ENCODE data around the gene EYS.
"Not testable (repeated sequence)": the region's sequence is repeated elsewhere in the genome, so short reads cannot be mapped to it uniquely, and the experiment has no call there.

The EYS gene

DNA sequence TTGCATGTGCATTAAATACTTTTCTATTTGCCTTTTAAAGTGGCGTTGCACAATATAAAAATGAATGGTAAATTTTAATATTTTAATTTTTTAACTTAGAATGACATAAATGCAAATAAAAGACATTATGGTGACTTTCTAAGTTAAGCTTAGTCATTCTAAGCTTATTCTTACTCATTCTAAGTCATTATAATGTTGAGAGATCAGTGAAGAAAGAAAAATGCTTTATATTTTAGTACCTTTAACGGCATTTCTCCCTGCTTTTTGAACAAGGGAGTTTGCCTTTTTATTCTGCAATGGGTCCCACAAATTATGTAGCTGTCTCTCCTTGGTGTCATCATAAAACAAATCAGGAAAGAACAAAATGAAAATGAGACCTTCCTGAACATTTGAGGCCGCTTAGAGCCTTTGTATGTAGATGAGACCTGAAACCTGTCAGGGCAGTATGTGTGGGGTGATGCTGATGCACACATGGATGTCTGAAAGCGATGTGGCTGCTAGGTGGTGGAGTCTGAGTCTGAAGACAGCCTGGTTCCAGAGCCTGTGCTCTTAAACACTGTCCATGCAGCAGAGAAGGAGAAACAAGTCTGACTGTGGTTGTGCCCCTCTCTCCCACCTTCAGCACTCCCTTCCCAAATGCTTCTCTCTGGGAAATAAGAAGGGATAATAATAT lies 1913.4 kb downstream of the EYS start:
- DNase-seq (ENCODE audit: low read depth in 2 of 2), result no peak

DNA sequence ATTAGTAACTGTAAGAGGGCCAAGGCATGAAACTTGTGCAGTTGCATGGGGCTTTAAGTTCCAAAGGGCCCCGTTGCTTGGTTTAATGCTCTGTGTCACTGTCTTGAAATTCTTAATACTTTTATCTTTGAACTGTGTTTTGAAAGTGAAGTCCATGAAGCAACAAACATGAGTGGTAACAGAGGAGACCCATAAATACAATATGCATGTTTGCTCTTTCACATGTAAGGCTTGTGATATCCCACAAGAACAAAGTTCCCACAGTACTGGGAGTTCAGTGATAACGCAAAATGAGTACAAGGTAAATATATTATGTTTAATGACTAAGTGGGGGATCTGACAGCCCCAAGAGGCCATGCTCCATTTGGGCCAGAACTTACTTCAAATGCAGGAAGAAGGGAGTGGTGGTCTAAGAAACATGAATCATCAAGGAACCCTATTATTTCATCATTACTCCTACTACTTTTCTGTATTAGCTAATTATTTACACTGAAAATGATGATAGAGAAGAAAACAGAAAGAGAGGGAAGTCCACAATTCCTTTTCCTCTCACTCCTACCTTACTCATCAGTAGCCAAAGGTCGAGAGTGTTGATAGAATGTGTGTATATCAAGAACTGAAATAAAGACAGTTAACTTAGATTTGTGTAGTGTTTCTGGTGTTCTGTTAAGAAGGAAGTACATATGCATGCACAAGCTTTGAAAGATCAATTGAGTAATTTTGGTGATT lies 1914.1 kb downstream of the EYS start:
- DNase-seq (ENCODE audit: low read depth in 2 of 2), result no peak

DNA sequence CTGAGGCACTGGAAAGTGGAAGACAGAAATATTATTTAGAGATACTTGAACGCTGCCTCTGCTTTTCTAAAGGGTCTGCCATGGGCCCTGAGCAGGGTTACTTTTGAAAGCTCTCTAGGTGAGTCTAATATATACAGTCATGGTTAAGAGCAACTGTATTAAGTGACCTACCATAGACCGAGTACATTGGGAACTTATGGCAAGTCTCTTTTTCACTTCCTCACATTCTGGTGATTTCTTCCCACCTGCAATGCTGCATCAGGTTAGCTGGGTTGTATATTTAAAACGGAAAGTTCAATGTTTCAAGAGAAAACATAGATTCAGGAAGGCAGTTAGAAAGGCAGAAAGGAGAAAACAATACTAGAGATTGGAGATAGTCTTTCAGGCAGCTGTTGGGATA lies 1916.7 kb downstream of the EYS start:
- DNase-seq (ENCODE audit: low read depth in 2 of 2), result no peak

GRCh38 chr6:63789699-63790098 lies 1917.3 kb downstream of the EYS start:
- DNase-seq (ENCODE audit: low read depth in 2 of 2), result no peak

DNA sequence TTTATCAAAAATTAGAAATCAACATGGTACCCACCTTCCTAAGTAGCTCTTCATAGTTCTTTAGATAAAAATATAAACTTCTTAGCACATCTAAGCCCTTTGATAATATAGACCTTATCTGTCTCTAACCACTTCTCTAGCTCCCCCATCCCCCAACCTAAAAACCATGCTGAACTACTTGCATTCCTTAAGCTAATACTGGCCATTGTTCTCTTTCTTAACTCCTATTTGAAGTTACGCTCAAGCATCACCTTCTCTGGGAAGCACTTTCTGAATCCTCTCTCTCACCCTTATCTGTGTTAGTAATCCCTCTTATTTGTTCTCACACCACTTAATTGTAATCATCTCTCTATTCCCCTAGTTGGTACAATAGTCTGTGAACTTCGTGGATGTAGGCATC lies 1918.5 kb downstream of the EYS start:
- DNase-seq (ENCODE audit: low read depth in 2 of 2), result no peak

DNA sequence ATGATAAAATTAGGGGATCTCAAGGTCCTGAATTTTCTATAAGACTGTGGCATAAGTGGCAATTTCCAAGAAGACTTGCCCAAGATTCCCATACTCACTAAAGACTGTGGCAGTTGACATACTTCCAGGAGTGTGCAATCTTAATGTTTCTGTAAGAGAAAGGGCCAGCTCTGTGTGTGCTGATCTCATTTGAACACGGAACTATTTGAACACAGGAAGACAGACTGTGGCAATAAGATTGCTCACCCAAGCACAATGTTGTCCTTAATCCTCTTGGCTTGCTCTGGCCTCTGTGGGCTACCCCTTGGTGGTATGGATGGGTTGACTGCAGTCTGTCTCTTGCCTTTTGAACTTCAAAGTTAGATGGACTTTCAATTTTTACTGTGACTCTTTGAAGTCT lies 1920.0 kb downstream of the EYS start:
- DNase-seq (ENCODE audit: low read depth in 2 of 2), result no peak

GRCh38 chr6:63785006-63785405 lies 1922.0 kb downstream of the EYS start:
- no peak for DNase-seq (ENCODE audit: low read depth in 2 of 2)

DNA sequence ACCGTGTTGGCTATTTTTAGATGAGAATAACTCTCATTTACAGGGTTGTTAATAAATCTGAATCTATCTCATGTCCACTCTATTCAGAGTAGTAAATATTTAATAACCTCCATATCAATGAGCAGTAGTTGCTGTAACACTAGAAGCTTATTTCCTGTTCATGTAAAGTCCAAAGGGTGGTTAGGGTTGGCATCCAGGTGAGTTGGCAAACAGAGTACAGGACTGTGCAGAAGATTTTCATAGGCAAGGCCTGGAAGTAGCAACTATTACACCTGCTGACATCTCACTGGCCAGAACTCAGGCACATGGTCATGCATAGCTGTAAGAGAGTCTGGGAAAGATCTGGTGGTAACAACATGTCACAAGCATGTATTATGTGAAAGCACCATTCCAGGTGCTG lies 1923.9 kb downstream of the EYS start:
- no peak for DNase-seq (ENCODE audit: low read depth in 2 of 2)

- DNase-seq (ENCODE audit: low read depth in 2 of 2), result no peak
Observed at GRCh38 chr6:63774961-63775360, 1932.1 kb downstream of the EYS start.

- DNase-seq (ENCODE audit: low read depth in 2 of 2), result no peak
Observed at GRCh38 chr6:63773200-63773599, 1933.8 kb downstream of the EYS start.

- DNase-seq (ENCODE audit: low read depth in 2 of 2), result no peak
Observed at GRCh38 chr6:63765828-63766227, 1941.2 kb downstream of the EYS start.

- DNase-seq (ENCODE audit: low read depth in 2 of 2), result no peak
Observed at GRCh38 chr6:63764318-63764916, 1942.6 kb downstream of the EYS start.

- DNase-seq (ENCODE audit: low read depth in 2 of 2), result no peak
Observed at GRCh38 chr6:63760199-63760598, 1946.8 kb downstream of the EYS start.

DNA sequence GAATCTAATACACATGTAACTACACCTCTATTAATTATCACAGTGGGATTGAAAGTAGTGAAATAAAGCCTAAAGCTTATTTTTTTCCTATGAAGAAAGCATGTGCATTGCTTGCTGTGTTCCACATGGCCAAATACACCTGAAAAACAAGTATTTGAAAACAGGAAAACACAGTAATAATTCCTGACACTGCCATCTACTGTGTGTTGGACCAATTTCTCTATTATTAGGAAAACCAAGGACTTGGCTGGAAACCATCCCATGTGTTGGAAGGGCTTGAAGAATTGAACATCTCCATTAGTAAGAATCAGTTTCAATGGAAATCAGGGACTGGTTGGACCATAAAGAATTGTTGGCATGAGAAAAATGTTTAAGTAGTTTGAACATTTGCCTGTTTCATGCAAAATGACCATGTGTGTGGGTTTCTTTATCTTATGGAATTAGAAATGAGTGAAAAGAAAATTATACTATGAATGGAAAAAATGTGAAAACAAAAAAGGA lies 1947.4 kb downstream of the EYS start:
- no peak for DNase-seq (ENCODE audit: low read depth in 2 of 2)

DNA sequence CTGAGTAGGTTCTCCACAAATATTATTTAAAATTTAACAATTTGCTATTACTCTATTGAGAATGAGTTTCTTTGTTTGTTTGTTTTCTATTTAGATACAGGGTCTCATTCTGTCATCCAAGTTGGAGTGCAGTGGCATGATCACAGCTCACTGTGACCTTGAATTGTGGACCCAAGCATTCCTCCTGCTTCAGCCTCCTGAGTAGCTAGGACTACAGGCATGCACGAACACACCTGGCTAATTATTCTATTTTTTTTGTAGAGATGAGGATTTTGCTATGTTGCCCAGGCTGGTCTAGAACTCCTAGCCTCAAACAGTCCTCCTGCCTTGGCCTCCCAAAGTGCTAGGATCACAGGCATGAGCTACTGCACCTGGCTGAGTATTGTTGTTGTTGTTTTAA lies 1949.2 kb downstream of the EYS start:
- DNase-seq (ENCODE audit: low read depth in 2 of 2), result no peak

GRCh38 chr6:63757275-63757674 lies 1949.8 kb downstream of the EYS start:
- not testable (repeated sequence) for DNase-seq (ENCODE audit: low read depth in 2 of 2)

DNA sequence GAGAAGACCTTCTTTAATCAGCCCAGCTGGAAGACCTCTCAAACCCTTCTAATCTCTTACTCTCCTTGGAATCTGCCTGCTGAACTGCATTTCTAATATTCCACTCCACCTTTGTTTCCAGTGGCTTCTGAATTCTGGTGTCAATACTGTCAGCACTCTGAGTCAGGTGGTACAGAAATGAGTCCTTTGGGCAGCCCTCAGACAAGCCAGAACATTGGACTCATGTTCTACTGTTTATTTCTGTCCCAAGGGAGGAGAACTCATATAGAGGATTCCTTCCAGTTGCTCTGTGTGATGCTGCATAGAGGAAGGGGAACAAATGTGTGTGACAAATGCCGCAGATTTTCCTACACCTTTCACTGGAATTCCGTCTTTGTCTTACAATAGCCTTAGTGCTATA lies 1956.6 kb downstream of the EYS start:
- no peak for DNase-seq (ENCODE audit: low read depth in 2 of 2)

DNA sequence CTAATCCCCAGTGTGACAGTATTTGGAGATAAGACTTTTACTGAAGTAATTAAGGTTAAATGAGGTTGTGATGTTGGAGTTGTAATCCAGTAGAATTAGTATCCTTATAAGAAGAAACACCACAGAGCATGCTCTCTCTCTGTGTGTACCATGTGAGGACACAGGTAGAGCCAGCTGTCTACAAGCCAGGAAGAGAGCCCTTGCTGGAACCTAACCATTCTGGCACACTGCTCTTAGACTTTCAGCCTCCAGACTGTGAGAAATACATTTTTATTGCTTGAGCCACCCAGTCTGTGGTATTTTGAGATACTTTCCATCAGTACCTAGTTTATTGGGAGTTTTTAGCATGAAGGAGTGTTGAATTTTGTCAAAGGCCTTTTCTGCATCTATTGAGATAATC lies 1961.2 kb downstream of the EYS start:
- no peak for DNase-seq (ENCODE audit: low read depth in 2 of 2)

DNA sequence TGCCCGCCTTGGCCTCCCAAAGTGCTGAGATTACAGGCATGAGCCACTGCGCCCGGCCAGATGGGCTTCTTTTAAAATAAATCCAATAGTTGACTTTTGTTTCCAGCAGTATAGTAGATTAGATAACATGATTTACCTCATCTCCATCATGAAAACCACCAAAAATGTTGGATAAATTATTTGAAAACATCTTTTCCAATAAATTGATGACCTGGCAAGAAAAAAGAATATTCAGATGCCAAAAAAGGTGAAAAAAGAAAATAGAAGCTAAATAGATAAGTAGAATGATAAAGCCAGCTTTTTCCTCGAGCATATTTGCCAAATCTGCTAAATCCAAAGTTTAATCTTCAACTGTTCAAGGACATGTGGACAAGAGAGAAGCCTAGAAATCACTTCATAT lies 1962.2 kb downstream of the EYS start:
- no peak for DNase-seq (ENCODE audit: low read depth in 2 of 2)

DNA sequence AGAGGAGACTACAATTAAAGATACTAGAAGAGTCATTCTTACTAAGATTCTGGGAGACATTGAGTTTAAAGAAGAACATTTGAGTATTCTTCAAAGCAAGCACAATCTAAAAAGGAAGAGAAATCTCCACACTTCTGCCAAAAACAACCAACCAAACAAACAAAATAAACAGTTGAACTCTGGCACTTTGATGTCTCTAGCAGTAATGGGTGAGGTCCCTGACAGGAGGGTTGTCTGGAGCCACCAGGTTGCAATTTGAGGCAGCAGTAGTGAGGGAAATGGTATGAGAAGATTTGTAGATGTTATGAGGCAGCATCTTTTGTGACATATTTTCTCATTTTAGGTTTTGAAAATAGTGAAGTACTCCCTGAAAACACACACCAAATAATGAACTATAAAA lies 1963.3 kb downstream of the EYS start:
- no peak for DNase-seq (ENCODE audit: low read depth in 2 of 2)

- DNase-seq (ENCODE audit: low read depth in 2 of 2), result no peak
Observed at GRCh38 chr6:63742060-63742459, 1965.0 kb downstream of the EYS start.

- DNase-seq (ENCODE audit: low read depth in 2 of 2), result no peak
Observed at GRCh38 chr6:63740709-63741108, 1966.3 kb downstream of the EYS start.

- no peak for DNase-seq (ENCODE audit: low read depth in 2 of 2)
Observed at GRCh38 chr6:63739094-63739687, 1967.8 kb downstream of the EYS start.
